Measurements from ENCODE around the gene MTOR. TPM values are rescaled to one million over a fixed set of nuclear protein-coding genes. Genes with fewer than 3 reads are reported as not detected.

The MTOR gene
- total RNA-seq, 2 donors from 2014 or later: 26.2 to 28.3 TPM

- no peak overlapping the region for H3K4me3 ChIP-seq
- no peaks in the 10 kb centered on the region for H3K27me3 ChIP-seq
- no peaks in the 10 kb centered on the region for H3K4me1 ChIP-seq
- H3K9me3 ChIP-seq: no peaks in the 10 kb centered on the region
- ATAC-seq (no peak), DNase-seq (no peak)
- intact Hi-C loops (cut with DNase I): no loop called here
- WGBS, 2 donors: 64 to 83% methylated on average over 3 of the region's 3 CpGs
- TF ChIP-seq POLR2A (IDR thresholded peaks at IDR 0.05) (no peak), CTCF (IDR thresholded peaks at IDR 0.05) (no peak)
- H3K36me3 ChIP-seq (replicated peaks in 1 of 2; ENCODE audit: insufficient read depth in 1 of 2, low read depth in 2 of 2): peaks cover 9 to 22% of the 10 kb centered on the region in 2 donors
- H3K27ac ChIP-seq: no peak overlapping the region
Measured at GRCh38 chr1:11214698-11215380, 47.5 kb downstream of the MTOR start.

DNA sequence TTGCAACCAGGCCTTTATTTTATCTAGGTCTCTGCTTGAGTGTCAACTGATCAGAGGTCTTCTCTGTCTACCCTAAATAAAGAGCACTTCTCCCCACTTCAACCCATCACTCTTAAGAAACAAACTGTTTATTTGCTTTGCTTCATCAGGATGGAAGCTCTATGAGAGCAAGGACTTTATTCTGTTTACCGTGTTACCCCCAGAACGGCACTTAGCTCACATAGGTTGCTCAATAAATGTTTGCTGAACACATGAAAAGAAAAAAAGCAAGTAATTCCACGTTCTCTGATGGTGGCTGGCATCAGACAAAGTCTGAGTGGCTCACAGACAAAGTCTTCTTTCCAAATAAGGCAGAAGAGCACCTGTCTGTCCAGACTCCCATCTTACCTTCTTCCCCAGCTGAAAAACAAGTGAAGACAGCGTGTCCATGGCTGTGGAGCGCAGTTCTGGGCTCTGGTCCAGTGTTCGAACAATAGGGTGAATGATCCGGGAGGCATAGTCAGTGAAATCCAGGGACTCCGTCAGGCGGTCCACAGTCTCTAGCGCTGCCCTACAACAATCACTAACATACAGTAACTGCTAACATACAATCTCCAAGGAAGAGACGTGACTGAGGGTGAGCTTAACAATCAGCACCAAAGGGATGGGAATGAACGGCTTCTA, 50.3 kb downstream of the MTOR start:
- no peak for TF ChIP-seq POLR2A (IDR thresholded peaks at IDR 0.05)
- TF ChIP-seq CTCF (IDR thresholded peaks at IDR 0.05): no peak
- DNase-seq (no peak), ATAC-seq (no peak)
- intact Hi-C loops (cut with DNase I): no loop called here
- Histone ChIP-seq H3K27me3 (no peaks in the 10 kb centered on the region), H3K9me3 (no peaks in the 10 kb centered on the region), H3K4me1 (no peaks in the 10 kb centered on the region), H3K27ac (no peak overlapping the region), H3K4me3 (no peak overlapping the region), H3K36me3 (replicated peaks in 1 of 2; ENCODE audit: insufficient read depth in 1 of 2, low read depth in 2 of 2) (peaks cover 9 to 32% of the 10 kb centered on the region in 2 donors)
- 93 to 95% methylated on average over 11 to 12 of the region's 12 CpGs for WGBS, 2 donors

GRCh38 chr1:11211461-11211860, 50.9 kb downstream of the MTOR start:
- TF ChIP-seq CTCF (IDR thresholded peaks at IDR 0.05) (no peak), POLR2A (IDR thresholded peaks at IDR 0.05) (no peak)
- 98% methylated on average over 4 of the region's 4 CpGs for WGBS, 2 donors
- intact Hi-C loops (cut with DNase I): no loop called here

GRCh38 chr1:11207898-11208611, 54.3 kb downstream of the MTOR start:
- WGBS, 2 donors: 82 to 83% methylated on average over 6 of the region's 6 CpGs
- TF ChIP-seq POLR2A (IDR thresholded peaks at IDR 0.05): no peak
- TF ChIP-seq CTCF (IDR thresholded peaks at IDR 0.05): no peak
- intact Hi-C loops (cut with DNase I): no loop called here
- no peak for ATAC-seq
- no peaks in the 10 kb centered on the region for H3K27me3 ChIP-seq
- no peak overlapping the region for H3K27ac ChIP-seq
- peaks cover 5 to 49% of the 10 kb centered on the region in 2 donors for H3K36me3 ChIP-seq (replicated peaks in 1 of 2; ENCODE audit: insufficient read depth in 1 of 2, low read depth in 2 of 2)
- no peaks in the 10 kb centered on the region for H3K9me3 ChIP-seq
- H3K4me3 ChIP-seq: no peak overlapping the region
- H3K4me1 ChIP-seq: no peaks in the 10 kb centered on the region
- no peak for DNase-seq

More at GRCh38 chr1:11211461-11211860, 50.9 kb downstream of the MTOR start:
- Histone ChIP-seq H3K27me3 (no peaks in the 10 kb centered on the region), H3K27ac (no peak overlapping the region), H3K36me3 (replicated peaks in 1 of 2; ENCODE audit: insufficient read depth in 1 of 2, low read depth in 2 of 2) (peaks cover 9 to 32% of the 10 kb centered on the region in 2 donors), H3K4me1 (no peaks in the 10 kb centered on the region), H3K9me3 (no peaks in the 10 kb centered on the region), H3K4me3 (no peak overlapping the region)
- no peak for DNase-seq
- ATAC-seq: no peak
